HEK293T (cell line): ENCODE measurements around the gene LIMCH1.

Source experiments
- BHLHE40 ChIP-seq: fragments of 450-650 bp; IDR thresholded peaks from 2 replicates; pipeline ENCODE4 v1.6.1; 2016; ENCODE audit warnings: mild to moderate bottlenecking, moderate library complexity, borderline replicate concordance
- CTBP1 ChIP-seq: fragments of 450-650 bp; IDR thresholded peaks from 2 replicates; pipeline ENCODE4 v1.6.1; 2016; ENCODE audit warnings: borderline replicate concordance
- ELF4 ChIP-seq: fragments of 450-650 bp; IDR thresholded peaks from 2 replicates; pipeline ENCODE4 v1.6.1; 2017; ENCODE audit warnings: antibody characterized with exemption
- FOXA1 ChIP-seq: fragments of 450-650 bp; IDR thresholded peaks from 2 replicates; pipeline ENCODE4 v1.6.1; 2016; ENCODE audit warnings: mild to moderate bottlenecking
- FOXK2 ChIP-seq: fragments of 450-650 bp; IDR thresholded peaks from 2 replicates; pipeline ENCODE4 v1.6.1; 2016; ENCODE audit warnings: mild to moderate bottlenecking
- FOXM1 ChIP-seq: fragments of 450-650 bp; IDR thresholded peaks from 2 replicates; pipeline ENCODE4 v1.6.1; 2017; ENCODE audit warnings: mild to moderate bottlenecking, borderline replicate concordance
- LEF1 ChIP-seq: fragments of 450-650 bp; IDR thresholded peaks from 2 replicates; pipeline ENCODE4 v1.6.1; 2017; ENCODE audit warnings: mild to moderate bottlenecking, borderline replicate concordance
- NFRKB ChIP-seq: fragments of 450-650 bp; IDR thresholded peaks from 2 replicates; pipeline ENCODE4 v1.6.1; 2016; ENCODE audit warnings: mild to moderate bottlenecking, moderate library complexity
- SP1 ChIP-seq: fragments of 450-650 bp; IDR thresholded peaks from 2 replicates; pipeline ENCODE4 v1.6.1; 2017
- SUZ12 ChIP-seq: fragments of 450-650 bp; IDR thresholded peaks from 2 replicates; pipeline ENCODE4 v1.6.1; 2016; ENCODE audit warnings: mild to moderate bottlenecking
- ZNF384 ChIP-seq: fragments of 450-650 bp; IDR thresholded peaks from 2 replicates; pipeline ENCODE4 v1.6.1; 2016
- TF ChIP-seq, protein P1 (sequence below): fragments of 450-650 bp; IDR thresholded peaks from 2 replicates; pipeline ENCODE4 v1.6.1; 2016

DNA sequence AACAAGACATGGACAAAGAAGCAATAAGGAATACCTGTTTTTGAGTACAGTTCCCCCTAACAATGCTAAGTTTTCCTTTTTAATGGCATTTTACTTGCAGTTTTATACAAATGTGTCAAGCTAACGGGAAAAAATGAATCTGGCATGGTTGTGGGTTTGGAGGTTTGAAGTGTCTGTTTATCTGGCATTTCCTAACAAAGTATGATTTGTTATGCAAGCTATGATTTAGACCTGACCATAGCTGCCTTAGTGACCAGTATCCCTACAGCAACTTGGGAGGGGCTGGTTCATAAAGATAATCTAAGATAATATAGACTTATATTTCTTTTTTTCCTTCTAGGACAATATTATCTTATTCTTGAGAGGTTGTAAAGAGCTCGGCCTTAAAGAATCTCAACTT is 60.6 kb downstream of the LIMCH1 start:
- TF ChIP-seq, protein P1, sequence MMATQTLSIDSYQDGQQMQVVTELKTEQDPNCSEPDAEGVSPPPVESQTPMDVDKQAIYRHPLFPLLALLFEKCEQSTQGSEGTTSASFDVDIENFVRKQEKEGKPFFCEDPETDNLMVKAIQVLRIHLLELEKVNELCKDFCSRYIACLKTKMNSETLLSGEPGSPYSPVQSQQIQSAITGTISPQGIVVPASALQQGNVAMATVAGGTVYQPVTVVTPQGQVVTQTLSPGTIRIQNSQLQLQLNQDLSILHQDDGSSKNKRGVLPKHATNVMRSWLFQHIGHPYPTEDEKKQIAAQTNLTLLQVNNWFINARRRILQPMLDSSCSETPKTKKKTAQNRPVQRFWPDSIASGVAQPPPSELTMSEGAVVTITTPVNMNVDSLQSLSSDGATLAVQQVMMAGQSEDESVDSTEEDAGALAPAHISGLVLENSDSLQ = no peak
- TF ChIP-seq FOXK2 (no peak), LEF1 (no peak), FOXA1 (no peak), ELF4 (no peak), SUZ12 (no peak), NFRKB (no peak), BHLHE40 (no peak), FOXM1 (no peak), SP1 (no peak), ZNF384 (no peak), CTBP1 (no peak)
